OCI-LY7 (cell line): ENCODE measurements around the gene SLC29A1. TPM values are rescaled to one million over a fixed set of nuclear protein-coding genes. Genes with fewer than 3 reads are reported as not detected.

Source experiments
- BruUV-seq: library from RNA; stranded (reverse); fragments of 400-500 nt; replicated peaks from 2 replicates; lab custom pipeline; 2021; lab: Mats Ljungman, UMichigan
- CTCF ChIA-PET: fragments of 300-600 bp; sonication (Branson Sonifier 250); formaldehyde crosslinking; loops from one replicate; lab custom pipeline; 2022; ENCODE audit warnings: antibody characterized with exemption; ENCODE audit not compliant: unreplicated experiment; lab: Charles Lee
- POLR2A ChIA-PET: fragments of 300-600 bp; sonication (Branson Sonifier 250); formaldehyde crosslinking; loops from one replicate; lab custom pipeline; 2022; ENCODE audit warnings: antibody characterized with exemption; lab: Charles Lee
- DNase-seq: peaks from one replicate; pipeline ENCODE4 v3.0.0-alpha.2; 2015; ENCODE audit warnings: low spot score
- H2AFZ ChIP-seq: fragments of 200-600 bp; sonication (generic), shearing (Covaris generic); 2 replicates; pipeline ENCODE4 v1.6.1; 2014; ENCODE audit warnings: mild to moderate bottlenecking, antibody characterized with exemption, low read length, moderate library complexity
- H3K27ac ChIP-seq: fragments of 200-600 bp; sonication (generic); 2 replicates; pipeline ENCODE4 v1.5.1; 2014; ENCODE audit warnings: mixed run types, low read depth, mild to moderate bottlenecking, moderate library complexity, low read length, inconsistent platforms; ENCODE audit not compliant: poor library complexity, severe bottlenecking
- H3K36me3 ChIP-seq: fragments of 200-600 bp; sonication (generic); 2 replicates; pipeline ENCODE4 v1.6.1; 2014; ENCODE audit warnings: mild to moderate bottlenecking, antibody characterized with exemption, low read length, moderate library complexity, mixed read lengths; ENCODE audit not compliant: insufficient read depth
- H3K4me1 ChIP-seq: fragments of 200-600 bp; sonication (generic); 2 replicates; pipeline ENCODE4 v1.5.1; 2014; ENCODE audit warnings: mild to moderate bottlenecking, low read length; ENCODE audit not compliant: insufficient read depth, poor library complexity, severe bottlenecking
- H3K4me2 ChIP-seq: fragments of 200-600 bp; sonication (generic); 2 replicates; pipeline ENCODE4 v1.6.1; 2014; ENCODE audit warnings: mild to moderate bottlenecking, low read length
- H3K4me3 ChIP-seq: fragments of 200-600 bp; sonication (generic); 2 replicates; pipeline ENCODE4 v1.5.1; 2014; ENCODE audit warnings: mild to moderate bottlenecking, low read depth, low read length; ENCODE audit not compliant: poor library complexity, severe bottlenecking
- H3K79me2 ChIP-seq: fragments of 200-600 bp; sonication (generic); 2 replicates; pipeline ENCODE4 v1.6.1; 2016; ENCODE audit warnings: low read depth, mild to moderate bottlenecking, low read length, moderate library complexity, mixed read lengths; ENCODE audit not compliant: insufficient read depth
- H3K9me2 ChIP-seq: fragments of 200-600 bp; sonication (generic); 2 replicates; pipeline ENCODE4 v1.6.1; 2016; ENCODE audit warnings: mild to moderate bottlenecking, low read length, mixed read lengths; ENCODE audit not compliant: insufficient read depth
- H3K9me3 ChIP-seq: fragments of 200-600 bp; sonication (generic); 2 replicates; pipeline ENCODE4 v1.6.1; 2014; ENCODE audit warnings: mild to moderate bottlenecking, mixed run types, low read length, mixed read lengths
- H4K20me1 ChIP-seq: fragments of 200-600 bp; sonication (generic); 2 replicates; pipeline ENCODE4 v1.6.1; 2014; ENCODE audit warnings: mild to moderate bottlenecking, antibody characterized with exemption, low read length, moderate library complexity, mixed read lengths; ENCODE audit not compliant: insufficient read depth
- EZH2phosphoT487 ChIP-seq: fragments of 200-600 bp; sonication (generic); IDR thresholded peaks from 2 replicates; pipeline ENCODE4 v1.6.1; 2018; ENCODE audit warnings: low read depth, borderline replicate concordance, mild to moderate bottlenecking, mixed run types, antibody characterized with exemption, low read length, moderate library complexity, mixed read lengths
- intact Hi-C: fragments of 100-400 bp; cut with micrococcal nuclease; formaldehyde crosslinking; loops from one replicate; pipeline ENCODE4 v1.10.0; 2022; ENCODE audit not compliant: unreplicated experiment
- total RNA-seq, 2 experiments: library from RNA; depleted of rRNA in 1 of 2; stranded (reverse); fragments of >200 nt in 1 of 2; shearing (Covaris generic) in 1 of 2; gene quantifications; 2 replicates each; pipeline ENCODE4 v1.2.3, GENCODE V29; 2014 to 2022
- TF ChIP-seq, protein P1 (sequence below): fragments of 200-600 bp; sonication (generic); conservative IDR thresholded peaks from 2 replicates; pipeline ENCODE4 v1.5.1; 2014; ENCODE audit warnings: mild to moderate bottlenecking, antibody characterized with exemption, low read length, moderate library complexity, mixed read lengths

SLC29A1 gene
- total RNA-seq, 2 experiments from 2014 or later, result 52.6 to 64.6 TPM

- CTCF ChIA-PET, result no interaction called here
- intact Hi-C loops, result no loop called here
- Histone ChIP-seq H3K4me1 (peaks cover 8% of the 10 kb centered on the region), H3K9me2 (no peaks in the 10 kb centered on the region), H3K36me3 (no peaks in the 10 kb centered on the region), H3K27ac (no peak overlapping the region), H3K79me2 (no peaks in the 10 kb centered on the region), H3K4me3 (no peak overlapping the region), H3K9me3 (no peaks in the 10 kb centered on the region), H4K20me1 (no peaks in the 10 kb centered on the region), H2AFZ (no peak overlapping the region), H3K4me2 (no peak overlapping the region)
- TF ChIP-seq, protein P1, sequence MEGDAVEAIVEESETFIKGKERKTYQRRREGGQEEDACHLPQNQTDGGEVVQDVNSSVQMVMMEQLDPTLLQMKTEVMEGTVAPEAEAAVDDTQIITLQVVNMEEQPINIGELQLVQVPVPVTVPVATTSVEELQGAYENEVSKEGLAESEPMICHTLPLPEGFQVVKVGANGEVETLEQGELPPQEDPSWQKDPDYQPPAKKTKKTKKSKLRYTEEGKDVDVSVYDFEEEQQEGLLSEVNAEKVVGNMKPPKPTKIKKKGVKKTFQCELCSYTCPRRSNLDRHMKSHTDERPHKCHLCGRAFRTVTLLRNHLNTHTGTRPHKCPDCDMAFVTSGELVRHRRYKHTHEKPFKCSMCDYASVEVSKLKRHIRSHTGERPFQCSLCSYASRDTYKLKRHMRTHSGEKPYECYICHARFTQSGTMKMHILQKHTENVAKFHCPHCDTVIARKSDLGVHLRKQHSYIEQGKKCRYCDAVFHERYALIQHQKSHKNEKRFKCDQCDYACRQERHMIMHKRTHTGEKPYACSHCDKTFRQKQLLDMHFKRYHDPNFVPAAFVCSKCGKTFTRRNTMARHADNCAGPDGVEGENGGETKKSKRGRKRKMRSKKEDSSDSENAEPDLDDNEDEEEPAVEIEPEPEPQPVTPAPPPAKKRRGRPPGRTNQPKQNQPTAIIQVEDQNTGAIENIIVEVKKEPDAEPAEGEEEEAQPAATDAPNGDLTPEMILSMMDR, result no peak
- TF ChIP-seq EZH2phosphoT487, result no peak
- POLR2A ChIA-PET, result interaction anchor here (0.6 kb wide), 1 partner anchor 14 kb away, joined by 4 read pairs; no protein-coding TSS in a partner anchor
- DNase-seq, result no peak
- no TSS peak for BruUV-seq
These were observed 12.1 kb upstream of the SLC29A1 start for GRCh38 chr6:44211284-44211683.

DNA sequence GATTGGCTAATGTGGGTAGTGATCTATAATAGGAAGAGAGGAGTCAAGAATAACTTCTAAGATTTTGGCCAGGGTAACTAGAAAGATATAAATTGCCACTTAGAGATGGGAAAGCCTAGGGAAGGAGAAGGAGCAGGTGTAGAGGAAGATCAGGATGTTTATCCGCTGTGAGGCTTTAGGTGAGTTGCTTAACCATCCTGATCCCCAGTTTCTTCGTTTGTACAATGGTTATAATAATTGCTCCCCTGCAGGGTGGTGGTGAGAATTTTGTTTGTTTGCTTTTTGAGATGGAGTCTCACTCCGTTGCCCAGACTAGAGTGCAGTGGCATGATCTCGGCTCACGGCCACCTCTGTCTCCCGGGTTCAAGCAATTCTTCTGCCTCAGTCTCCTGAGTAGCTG is 9.1 kb upstream of the SLC29A1 start:
- ChIA-PET CTCF (no interaction called here), POLR2A (interaction anchor here (0.7 kb wide), 1 partner anchor 9 kb away, joined by 3 read pairs; the partner anchor contains the start of gene SLC29A1)
- H3K36me3 ChIP-seq, result no peaks in the 10 kb centered on the region
- no peak overlapping the region for H3K4me3 ChIP-seq
- no peaks in the 10 kb centered on the region for H4K20me1 ChIP-seq
- no peaks in the 10 kb centered on the region for H3K9me2 ChIP-seq
- no peak overlapping the region for H2AFZ ChIP-seq
- H3K79me2 ChIP-seq, result no peaks in the 10 kb centered on the region
- BruUV-seq, result no TSS peak
- no peak for TF ChIP-seq EZH2phosphoT487
- TF ChIP-seq, protein P1, result no peak
- no peak for DNase-seq
- H3K9me3 ChIP-seq, result no peaks in the 10 kb centered on the region
- no peak overlapping the region for H3K27ac ChIP-seq
- H3K4me1 ChIP-seq, result peaks cover 28% of the 10 kb centered on the region
- intact Hi-C loops, result no loop called here
- H3K4me2 ChIP-seq, result no peak overlapping the region

GRCh38 chr6:44216677-44217331 is 6.6 kb upstream of the SLC29A1 start, which contains the start of gene MYMX:
MYMX (plus strand) TSS chr6:44216926; CDS start chr6:44217472, 546 bp downstream.
- no peaks in the 10 kb centered on the region for H3K79me2 ChIP-seq
- no peaks in the 10 kb centered on the region for H4K20me1 ChIP-seq
- BruUV-seq, result no TSS peak
- no peak within 1 kb of the TSS for H3K4me3 ChIP-seq
- DNase-seq, result no peak
- CTCF ChIA-PET, result no interaction called here
- H3K4me1 ChIP-seq, result peaks cover 45% of the 10 kb centered on the region
- no peaks in the 10 kb centered on the region for H3K9me2 ChIP-seq
- H2AFZ ChIP-seq, result no peak within 1 kb of the TSS; the same call in 1 of the 2 replicates
- POLR2A ChIA-PET, result interaction anchor here (0.6 kb wide), 1 partner anchor 31 kb away, joined by 4 read pairs; no protein-coding TSS in a partner anchor
- TF ChIP-seq, protein P1, result no peak
- TF ChIP-seq EZH2phosphoT487, result no peak
- intact Hi-C loops, result no loop called here
- H3K9me3 ChIP-seq, result no peaks in the 10 kb centered on the region
- no peaks in the 10 kb centered on the region for H3K36me3 ChIP-seq
- H3K27ac ChIP-seq, result no peak within 1 kb of the TSS
- H3K4me2 ChIP-seq, result peak within 1 kb of the TSS; percentile 28
